Stimulated activated CD4-positive, alpha-beta T cell treated with anti-CD3 and anti-CD28 coated beads, Interleukin-1b, Interleukin-23, amount 100 ng/mL, for 24 hours (primary cell): Measurements from ENCODE around the gene CEBPA.

ENCODE experiments used
- DNase-seq, 4 experiments: peaks; one replicate each; pipeline ENCODE4 v3.0.0-alpha.2; 2020; ENCODE audit warnings: low read depth in 4 of 4, low spot score in 1 of 4

The CEBPA gene

GRCh38 chr19:33252418-33252962 is 49.8 kb downstream of the CEBPA start:
- DNase-seq: no peak

GRCh38 chr19:33251526-33252090 is 50.7 kb downstream of the CEBPA start:
- DNase-seq: no peak

GRCh38 chr19:33251076-33251475 is 51.3 kb downstream of the CEBPA start:
- DNase-seq: no peak

- DNase-seq: no peak
These were observed 51.8 kb downstream of the CEBPA start for GRCh38 chr19:33250500-33250899.
